ENCODE results near the gene C20orf96.
"Not testable (repeated sequence)": the region's sequence is repeated elsewhere in the genome, so short reads cannot be mapped to it uniquely, and the experiment has no call there.

- not testable (repeated sequence) for TF ChIP-seq CTCF (conservative IDR thresholded peaks at IDR 0.05); ZFX (IDR thresholded peaks at IDR 0.05)
Measured at GRCh38 chr20:336040-336439, 45.5 kb upstream of the C20orf96 start.

All from C4-2B (cell line).